ENCODE results near the gene SMPD2. TPM values are rescaled to one million over a fixed set of nuclear protein-coding genes. Genes with fewer than 3 reads are reported as not detected.
A peak's percentile ranks its signal among the peaks of the same experiment; 100 is the strongest.

Gene SMPD2
- total RNA-seq, 1 experiment from 2014 or later, result 50.0 TPM

- H3K4me3 ChIP-seq (ENCODE audit: low read depth in 2 of 2, low read length in 2 of 2), result no peak overlapping the region
- in situ Hi-C loops (cut with HindIII; ENCODE audit: low pct_unique_long_range_greater_than_20kb, low sequenced_read_pairs) (no loop called here), intact Hi-C loops (cut with micrococcal nuclease; ENCODE audit: unreplicated experiment) (no loop called here)
- CTCF ChIA-PET, result no interaction called here
- TF ChIP-seq SIN3A (IDR thresholded peaks at IDR 0.05; ENCODE audit: borderline replicate concordance, insufficient read depth, low read depth, low read length), result no peak
- TF ChIP-seq REST (IDR thresholded peaks at IDR 0.05; ENCODE audit: insufficient read depth in 1 of 2, low read depth in 2 of 2, low read length in 1 of 2), result no peak
- TF ChIP-seq CTCF (IDR thresholded peaks at IDR 0.05), result no peak
- no peak for TF ChIP-seq TCF7L2 (IDR thresholded peaks at IDR 0.05; ENCODE audit: low read depth, low read length)
- TF ChIP-seq POLR2AphosphoS5 (IDR thresholded peaks at IDR 0.05; ENCODE audit: low read depth, low read length), result no peak
- no peaks in the 10 kb centered on the region for H3K27me3 ChIP-seq (ENCODE audit: control insufficient read depth, insufficient read depth, low read length)
- POLR2A ChIA-PET, result no interaction called here
- H3K36me3 ChIP-seq (ENCODE audit: control insufficient read depth, insufficient read depth, low read length), result no peaks in the 10 kb centered on the region
- no TSS peak for BruUV-seq (replicated peaks)
- peaks cover 11% of the 10 kb centered on the region for H3K4me1 ChIP-seq (ENCODE audit: control insufficient read depth, insufficient read depth, low read length)
- DNase-seq (ENCODE audit: low read depth, low spot score), result no peak
- ATAC-seq, result no peak
- H3K27ac ChIP-seq (ENCODE audit: low read length), result no peak overlapping the region
- H3K9me3 ChIP-seq (ENCODE audit: control insufficient read depth, insufficient read depth, low read depth, low read length), result no peaks in the 10 kb centered on the region
Measured at GRCh38 chr6:109417646-109418045, 22.9 kb upstream of the SMPD2 start.

GRCh38 chr6:109420751-109421150 is 19.8 kb upstream of the SMPD2 start:
- H3K27me3 ChIP-seq (ENCODE audit: control insufficient read depth, insufficient read depth, low read length), result no peaks in the 10 kb centered on the region
- H3K9me3 ChIP-seq (ENCODE audit: control insufficient read depth, insufficient read depth, low read depth, low read length), result no peaks in the 10 kb centered on the region
- POLR2A ChIA-PET, result no interaction called here
- no TSS peak for BruUV-seq (replicated peaks)
- DNase-seq (ENCODE audit: low read depth, low spot score) (no peak), ATAC-seq (peak; percentile 69)
- H3K36me3 ChIP-seq (ENCODE audit: control insufficient read depth, insufficient read depth, low read length), result no peaks in the 10 kb centered on the region
- H3K27ac ChIP-seq (ENCODE audit: low read length), result no peak overlapping the region
- in situ Hi-C loops (cut with HindIII; ENCODE audit: low pct_unique_long_range_greater_than_20kb, low sequenced_read_pairs) (no loop called here), intact Hi-C loops (cut with micrococcal nuclease; ENCODE audit: unreplicated experiment) (no loop called here)
- H3K4me3 ChIP-seq (ENCODE audit: low read depth in 2 of 2, low read length in 2 of 2), result no peak overlapping the region
- CTCF ChIA-PET, result no interaction called here
- no peak for TF ChIP-seq TCF7L2 (IDR thresholded peaks at IDR 0.05; ENCODE audit: low read depth, low read length)
- TF ChIP-seq CTCF (IDR thresholded peaks at IDR 0.05), result no peak
- no peak for TF ChIP-seq REST (IDR thresholded peaks at IDR 0.05; ENCODE audit: insufficient read depth in 1 of 2, low read depth in 2 of 2, low read length in 1 of 2)
- TF ChIP-seq SIN3A (IDR thresholded peaks at IDR 0.05; ENCODE audit: borderline replicate concordance, insufficient read depth, low read depth, low read length), result no peak
- TF ChIP-seq POLR2AphosphoS5 (IDR thresholded peaks at IDR 0.05; ENCODE audit: low read depth, low read length), result no peak
- H3K4me1 ChIP-seq (ENCODE audit: control insufficient read depth, insufficient read depth, low read length), result peaks cover 23% of the 10 kb centered on the region
